GM18511 (cell line): Measurements from ENCODE around the gene IFNG.

ENCODE experiments used
- ATAC-seq: cut with Tn5 transposase; IDR thresholded peaks from one replicate; pipeline ENCODE4 v1.9.1; 2021; ENCODE audit warnings: mild to moderate bottlenecking, moderate library complexity; ENCODE audit not compliant: unreplicated experiment

IFNG gene

DNA sequence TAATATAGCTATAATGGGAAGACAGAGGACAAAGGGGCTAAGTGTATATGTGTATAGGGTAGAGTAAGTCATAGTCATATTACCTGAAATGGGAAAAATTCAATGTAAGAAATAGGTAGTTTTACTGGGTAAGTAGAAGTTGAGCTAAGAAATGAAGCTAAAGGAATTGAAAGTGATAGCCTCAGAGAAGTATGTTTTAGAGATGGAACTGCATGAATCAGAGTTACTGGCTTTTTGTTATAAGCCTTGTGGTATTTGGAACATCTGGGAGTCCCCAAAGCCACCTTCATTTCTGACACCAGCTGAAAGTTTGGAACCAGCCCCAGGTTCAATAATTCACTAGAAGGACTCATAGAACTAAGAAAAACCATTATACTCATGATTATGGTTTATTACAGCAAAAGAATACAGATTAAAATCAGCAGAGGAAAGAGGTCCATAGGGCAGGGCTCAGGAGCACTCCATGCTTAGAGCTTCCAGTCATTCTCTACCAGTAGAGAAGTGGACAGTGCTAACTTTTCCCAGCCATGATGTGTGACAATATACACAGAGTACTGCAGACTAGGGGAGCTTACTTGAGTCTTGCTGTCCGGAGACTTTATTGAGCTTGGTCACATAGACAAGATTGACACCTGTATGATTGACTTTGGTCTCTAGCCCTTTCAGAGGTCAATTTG is 9.8 kb upstream of the IFNG start:
- ATAC-seq, result no peak

DNA sequence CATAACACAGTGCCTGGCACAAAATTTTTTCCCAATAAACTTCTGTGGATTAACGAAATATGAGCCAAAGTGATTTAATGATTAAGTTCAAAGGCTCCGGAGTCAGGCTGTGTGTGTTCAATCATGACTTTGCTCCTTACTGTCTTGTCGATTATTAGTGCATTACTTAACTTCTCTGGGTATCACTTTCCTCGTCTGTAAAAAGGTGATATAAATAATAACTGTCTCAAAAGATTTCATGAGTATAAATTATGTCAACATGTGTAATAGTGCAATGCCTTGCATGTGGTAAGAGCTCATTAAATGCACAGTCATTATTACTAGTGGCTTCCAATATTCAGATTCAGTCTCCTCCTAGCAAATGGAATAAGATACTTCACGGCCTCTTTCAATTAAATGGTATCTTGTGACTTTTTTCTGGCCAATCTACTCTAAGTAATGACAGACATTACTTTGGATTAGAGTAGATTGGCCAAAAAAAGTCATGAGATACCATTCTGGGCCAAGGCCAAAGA is 6.8 kb upstream of the IFNG start:
- ATAC-seq, result no peak

DNA sequence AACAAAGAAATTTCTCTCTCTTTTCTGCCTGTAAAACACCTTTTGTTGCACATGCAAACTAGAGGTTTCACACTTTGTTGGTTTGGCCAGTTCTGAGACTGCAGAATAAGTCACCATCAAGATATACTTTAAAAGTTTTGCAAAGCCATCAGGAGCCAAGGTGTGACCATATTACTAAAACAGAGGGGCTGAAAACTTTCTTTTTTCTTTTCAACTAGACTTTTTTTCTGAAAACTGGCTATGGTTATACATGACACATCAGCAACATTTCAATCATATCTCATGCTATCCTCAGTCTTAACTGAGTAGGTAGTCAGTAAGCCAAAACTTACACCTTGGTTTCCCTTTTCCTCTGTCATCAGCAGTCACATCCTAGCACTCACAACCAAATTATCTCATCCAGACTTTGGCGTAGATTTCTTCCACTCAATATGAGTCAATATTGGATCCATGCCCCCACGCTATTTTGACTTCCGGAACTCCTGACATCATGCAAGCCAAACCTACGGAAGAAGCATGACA is 4.1 kb upstream of the IFNG start:
- ATAC-seq, result peak; percentile 79

DNA sequence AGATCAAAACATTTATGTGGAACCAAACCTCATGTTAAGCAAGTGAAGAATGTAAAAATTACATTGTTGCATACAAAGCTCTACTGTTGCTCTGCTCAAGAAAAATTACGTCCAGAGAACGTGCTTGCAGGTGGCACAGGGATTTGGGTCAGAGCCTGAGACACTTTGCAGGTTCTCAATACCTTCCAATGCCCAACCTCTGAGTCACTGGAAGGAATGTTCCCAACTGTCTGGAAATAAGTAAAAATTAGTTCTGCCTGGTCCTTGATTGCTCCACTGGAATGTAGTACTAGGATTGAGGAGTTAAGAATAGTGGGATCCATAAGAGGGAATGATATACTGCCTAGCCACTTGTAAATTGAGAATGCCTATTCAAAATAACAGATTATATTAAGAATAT is 2.8 kb upstream of the IFNG start:
- ATAC-seq, result no peak

DNA sequence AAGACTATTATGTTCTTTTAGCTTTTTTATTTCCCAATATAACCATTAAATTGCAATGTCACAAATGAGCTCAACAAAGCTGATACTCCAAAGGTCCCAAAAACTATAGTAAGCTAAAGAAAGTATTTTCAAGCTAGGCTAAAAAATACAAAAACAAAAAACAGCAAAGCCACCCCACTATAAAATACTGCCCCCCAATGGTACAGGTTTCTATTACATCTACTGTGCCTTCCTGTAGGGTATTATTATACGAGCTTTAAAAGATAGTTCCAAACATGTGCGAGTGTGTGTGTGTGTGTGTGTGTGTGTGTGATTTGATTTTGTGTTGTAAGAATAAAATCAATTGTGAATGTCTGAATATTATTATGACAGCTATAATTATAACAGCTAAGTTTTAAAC is 1.1 kb downstream of the IFNG start:
- no peak for ATAC-seq

DNA sequence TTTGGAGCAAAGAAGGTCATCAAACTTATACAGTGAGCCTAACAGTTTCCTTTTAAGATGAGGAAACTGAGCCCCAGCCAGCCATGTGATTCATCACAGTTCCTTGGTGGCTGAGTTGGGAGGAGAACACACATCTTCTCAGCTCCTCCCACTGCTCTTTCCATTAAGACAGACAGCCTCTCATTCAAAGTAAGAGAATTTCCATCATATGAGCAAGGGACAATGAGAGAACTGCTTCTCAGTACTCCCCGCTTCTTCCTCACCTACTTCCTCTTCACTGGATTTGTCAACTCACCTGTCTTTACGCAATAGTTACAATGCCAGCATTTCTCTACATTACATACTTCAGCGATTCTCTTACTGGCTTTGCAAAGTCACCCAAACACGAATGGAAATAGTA is 2.2 kb downstream of the IFNG start:
- no peak for ATAC-seq

DNA sequence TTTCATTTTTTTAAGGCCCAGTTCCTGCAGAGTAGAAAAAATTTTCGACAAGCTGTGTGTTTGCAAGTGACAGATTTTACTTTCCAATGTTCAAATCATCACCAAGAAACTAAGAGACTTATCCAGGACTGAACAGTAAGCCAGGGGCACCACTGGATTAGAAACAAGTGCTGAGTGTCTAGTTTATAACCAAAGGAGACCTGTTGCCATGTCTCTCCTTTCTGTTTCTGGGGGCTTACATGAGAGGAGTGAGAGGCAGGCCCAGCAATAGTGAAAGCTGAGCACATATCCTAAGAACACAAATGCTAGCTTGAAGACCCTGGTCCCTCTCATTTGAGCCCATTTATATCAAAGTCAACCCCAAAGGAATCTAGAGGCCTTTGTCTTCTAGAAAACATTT is 2.9 kb downstream of the IFNG start:
- ATAC-seq, result no peak

DNA sequence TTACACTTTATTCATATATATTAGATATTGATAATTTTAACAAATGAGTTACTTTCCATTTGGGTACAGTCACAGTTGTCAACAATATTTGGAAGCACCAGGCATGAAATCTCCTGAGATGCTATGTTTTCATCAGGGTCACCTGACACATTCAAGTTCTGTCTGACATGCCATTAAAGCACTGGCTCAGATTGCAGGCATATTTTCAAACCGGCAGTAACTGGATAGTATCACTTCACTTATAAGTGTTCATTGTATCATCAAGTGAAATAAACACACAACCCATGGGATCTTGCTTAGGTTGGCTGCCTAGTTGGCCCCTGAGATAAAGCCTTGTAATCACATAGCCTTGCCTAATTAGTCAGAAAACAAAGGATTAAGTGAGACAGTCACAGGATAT is 4.8 kb downstream of the IFNG start:
- no peak for ATAC-seq

DNA sequence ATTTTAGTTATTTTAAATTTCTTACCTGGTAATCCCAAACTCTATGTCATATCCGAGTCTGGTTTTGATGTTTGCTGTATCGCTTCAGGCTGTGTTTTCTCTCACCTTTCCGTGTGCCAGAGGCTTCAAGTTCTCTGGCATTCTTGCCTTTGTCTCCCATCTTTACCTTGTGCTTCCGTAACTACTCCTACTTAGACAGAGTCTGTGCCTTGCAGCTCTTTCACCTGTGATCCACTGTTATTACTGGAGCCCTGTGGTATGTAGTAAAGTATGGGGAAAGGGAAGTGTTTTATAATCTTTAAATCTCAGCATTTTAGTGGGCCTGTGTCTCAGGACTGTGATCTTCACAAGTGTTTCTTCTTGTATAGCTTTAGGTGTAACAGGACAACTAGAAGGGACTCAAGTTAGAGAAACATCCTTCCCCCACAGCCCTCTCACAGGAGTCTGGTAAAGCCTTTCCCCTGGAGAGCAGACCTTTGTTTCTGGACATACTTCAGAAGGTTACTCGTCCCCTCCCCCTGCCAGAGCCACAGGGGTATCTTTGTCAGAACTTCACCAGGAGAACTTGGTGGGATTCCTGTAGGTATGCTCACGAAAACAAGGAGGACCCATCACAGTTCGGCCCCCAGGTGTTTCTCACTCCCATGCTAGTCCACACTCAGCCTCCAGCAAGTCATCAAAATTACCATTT is 11.1 kb downstream of the IFNG start:
- ATAC-seq, result no peak

DNA sequence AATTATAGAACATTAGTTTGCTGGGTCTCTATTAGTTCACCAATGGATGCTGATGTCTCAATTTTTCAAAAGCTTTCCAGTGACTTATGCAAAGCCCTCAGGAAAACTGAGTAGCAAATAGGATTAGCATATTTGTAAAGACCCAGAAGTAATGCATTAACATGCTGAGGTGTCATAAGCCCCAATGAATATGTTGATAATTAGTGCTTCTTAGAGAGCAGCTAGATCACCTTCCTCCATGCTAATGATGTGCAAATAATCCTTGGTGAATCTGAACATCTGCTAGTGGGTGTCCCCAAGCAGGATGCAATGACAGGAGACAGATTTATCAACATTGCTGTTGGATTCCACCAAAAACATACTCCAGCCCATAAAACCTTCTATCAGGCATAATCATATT is 19.0 kb downstream of the IFNG start:
- ATAC-seq, result no peak

DNA sequence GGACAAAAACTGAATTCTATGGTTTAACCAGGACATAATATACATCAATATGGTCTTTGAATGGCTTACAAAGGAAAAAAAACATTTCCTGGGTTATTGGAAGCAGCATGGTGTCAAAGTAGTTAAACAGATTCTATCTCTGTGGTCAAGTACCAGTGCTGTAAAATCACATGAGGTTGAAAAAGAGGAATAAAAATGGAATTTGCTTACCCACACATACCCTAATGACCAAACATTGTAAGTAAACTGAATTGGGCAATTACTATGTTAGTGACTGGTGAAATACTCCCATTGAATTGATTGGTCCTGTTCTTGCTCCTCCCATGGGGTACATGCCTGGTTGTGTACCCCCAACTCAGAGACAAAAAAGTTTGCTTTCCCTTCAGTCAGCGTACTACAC is 19.6 kb downstream of the IFNG start:
- ATAC-seq, result no peak

DNA sequence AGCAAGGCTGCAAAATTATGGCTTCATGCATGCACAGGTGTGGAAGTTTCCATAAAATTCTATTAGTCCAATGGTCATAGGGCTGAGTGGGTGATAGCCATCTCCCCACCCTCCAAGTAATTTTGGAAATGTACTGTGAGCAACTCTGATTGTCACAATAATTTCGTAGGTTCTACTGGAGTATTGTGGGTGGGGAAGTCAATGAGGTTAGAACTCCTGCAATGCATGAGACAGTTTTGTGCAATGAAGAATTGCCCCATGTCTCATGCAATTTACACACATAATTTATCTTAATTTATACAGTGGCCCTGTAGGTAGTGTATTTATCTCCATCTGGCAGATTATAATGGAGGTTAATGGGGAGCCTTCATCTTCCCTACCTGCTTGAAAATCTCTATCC is 20.5 kb downstream of the IFNG start:
- no peak for ATAC-seq

DNA sequence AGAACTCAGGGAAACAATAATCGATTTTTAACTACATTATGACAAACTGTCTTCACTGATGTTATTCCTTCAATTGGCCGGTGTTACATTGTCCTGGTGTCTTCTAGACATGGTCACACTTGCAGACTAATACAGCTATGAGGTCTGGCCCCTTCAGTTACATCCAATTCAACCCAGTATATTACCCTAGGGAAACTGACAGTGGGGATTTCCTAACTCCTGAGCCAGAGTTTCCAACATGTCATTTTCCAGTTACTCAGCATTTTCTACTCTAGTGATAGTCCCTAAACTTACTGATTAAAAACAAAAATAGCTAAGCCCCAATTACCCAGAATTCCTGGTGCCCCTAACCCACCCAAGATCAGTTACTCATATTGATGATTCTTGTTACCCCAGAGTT is 21.1 kb downstream of the IFNG start:
- no peak for ATAC-seq

DNA sequence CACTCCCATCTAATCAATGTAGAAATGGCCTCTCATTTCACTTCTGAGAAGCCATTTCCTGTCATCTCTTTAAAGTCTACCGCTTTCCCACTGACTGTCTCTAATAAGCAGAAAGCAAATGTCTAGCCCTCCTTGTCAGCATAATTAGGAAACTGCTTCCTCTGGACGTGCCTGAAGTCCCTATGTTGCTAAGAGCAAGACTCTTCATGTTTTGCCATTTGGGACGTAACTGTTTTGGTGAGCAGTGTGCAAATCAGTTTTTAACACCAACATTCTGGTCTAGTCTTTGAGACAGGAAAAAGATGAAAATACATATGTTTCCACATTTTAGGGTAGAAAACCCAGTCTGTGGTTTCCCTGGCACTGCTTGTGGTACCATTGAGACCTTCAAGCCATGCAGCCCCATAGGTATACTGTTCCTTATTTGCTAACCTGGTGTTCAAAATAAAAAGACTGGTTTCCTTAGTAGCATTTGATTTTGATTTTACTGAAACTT is 22.2 kb downstream of the IFNG start:
- no peak for ATAC-seq

DNA sequence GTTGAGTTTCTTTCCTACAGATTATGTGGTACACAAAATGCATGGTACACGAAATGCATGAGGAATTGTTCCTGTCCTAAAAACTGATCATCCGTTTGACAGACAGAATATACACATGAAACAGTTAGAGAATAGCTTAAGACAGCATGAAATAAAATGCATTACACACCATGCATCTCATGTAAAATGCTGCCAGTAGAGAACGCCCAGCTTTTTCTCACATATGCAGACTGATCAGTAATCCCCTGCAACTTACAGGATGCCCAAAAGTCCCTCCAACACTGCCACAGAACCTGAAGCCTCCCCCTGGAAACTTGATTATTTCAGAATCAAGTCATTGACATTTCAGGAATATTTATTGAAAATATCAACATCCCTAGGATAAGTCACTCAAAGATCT is 24.0 kb downstream of the IFNG start:
- ATAC-seq, result no peak

DNA sequence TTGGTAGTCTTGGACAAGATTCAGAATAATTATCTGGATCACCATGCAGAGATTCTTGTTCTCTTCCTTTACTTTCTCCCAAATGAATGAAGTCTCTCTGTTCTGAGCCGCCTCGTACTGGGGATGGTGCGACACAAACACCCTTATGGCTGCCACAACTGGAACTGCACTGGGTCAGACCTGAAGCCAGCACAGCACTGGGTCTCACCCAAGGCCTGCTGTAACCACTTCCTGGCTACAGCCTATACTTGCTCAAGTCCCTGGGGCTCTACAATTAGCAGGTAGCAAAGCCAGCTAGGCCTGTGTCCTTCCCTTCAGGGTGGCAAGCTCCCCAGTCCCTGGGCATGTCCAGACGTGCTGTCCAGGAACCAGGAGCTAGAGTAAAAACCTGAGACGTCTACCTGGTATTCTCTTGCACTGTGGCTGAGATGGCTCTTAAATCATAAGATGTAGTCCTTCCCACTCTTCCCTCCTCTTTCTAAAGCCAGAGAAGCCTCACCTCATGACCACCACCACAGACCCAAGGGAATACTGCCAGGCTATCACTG is 27.6 kb downstream of the IFNG start:
- no peak for ATAC-seq

DNA sequence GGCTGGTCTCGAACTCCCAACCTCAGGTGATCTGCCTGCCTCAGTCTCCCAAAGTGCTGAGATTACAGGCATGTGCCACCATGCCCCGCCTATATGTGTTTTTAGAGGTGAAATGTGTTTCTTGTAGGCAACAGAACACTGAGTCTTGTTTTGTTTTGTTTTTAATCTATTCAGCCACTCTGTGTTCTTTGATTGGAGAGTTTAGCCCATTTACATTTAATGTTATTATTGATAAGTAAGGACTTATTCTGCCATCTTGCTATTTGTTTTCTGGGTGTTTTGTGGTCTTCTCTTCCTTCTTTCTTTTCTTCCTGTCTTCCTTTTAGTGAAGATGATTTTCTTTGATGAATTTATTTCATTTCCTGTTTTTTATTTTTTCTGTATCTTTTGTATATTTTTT is 29.6 kb downstream of the IFNG start:
- no peak for ATAC-seq

DNA sequence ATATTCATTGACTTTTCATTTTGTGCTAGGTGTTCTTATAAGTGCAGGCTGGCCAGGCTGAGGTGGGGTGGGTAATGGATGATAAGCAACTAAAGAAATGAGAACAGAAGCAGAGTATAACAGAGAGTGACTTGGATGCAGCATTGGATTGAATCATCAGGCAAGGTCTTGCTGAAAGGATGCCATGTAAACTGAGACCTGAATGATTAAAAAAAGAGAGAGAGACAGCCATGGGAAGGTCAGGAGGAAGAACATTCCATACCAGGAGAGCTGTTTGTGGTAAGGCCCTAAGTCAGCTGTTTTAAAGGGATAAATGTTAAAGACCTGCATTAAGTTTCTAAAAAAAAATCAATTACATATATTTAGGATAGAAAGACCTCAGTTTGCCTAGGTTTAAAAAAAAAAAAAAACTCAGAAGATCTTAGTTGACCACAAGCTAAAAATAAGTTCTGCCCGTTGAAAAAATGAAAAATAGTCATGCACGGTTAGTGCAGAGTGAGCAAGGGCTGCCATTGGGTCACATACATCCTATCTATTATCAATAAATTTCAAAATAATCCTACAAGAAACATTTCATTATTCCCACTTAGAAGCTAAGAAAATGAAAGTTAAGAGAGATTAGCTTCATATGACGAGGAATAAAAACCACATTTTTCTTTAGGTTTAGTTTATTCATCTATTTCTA is 37.2 kb downstream of the IFNG start:
- ATAC-seq, result no peak

DNA sequence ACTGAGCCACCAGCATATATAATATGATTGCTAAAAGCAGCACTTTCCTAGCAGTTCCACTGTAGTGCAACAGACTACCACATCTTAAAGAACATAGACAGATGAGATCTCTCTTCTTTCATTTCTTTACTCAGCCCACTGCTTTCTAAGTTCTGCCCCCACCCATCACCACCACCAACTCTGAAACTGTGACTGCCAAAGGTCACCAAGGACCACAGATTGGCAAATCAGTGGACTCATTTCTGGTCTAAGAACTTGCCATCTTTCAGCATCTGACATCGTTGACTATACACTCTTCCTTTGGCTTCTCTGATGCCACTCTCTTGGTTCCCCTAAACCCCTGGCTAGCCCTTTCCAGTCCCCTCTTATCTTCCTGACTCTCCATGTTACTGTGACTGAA is 38.4 kb downstream of the IFNG start:
- ATAC-seq, result no peak

DNA sequence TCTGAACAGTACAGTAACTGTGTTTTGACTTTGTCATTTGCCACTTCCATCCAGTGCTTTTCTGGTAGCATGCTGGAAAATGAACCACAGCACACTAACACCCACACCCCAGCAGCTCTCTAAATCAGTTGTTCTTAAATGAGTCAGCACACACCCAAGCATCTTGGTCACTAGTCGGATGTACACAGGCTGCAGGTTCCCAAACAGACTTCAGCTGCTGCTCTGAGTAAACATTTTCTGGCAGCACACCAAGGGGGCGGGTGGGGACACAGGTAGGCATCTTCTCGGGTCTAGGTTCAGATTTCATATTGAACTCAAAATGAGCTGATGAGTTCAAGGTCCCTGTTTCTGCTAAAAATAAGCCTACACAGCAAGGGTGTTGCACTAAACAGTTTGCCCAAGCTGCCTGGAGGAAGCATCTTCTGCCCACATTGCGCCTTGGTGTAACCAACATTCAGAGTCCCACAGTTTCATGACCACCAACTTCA is 39.8 kb downstream of the IFNG start:
- peak; percentile 96 for ATAC-seq

DNA sequence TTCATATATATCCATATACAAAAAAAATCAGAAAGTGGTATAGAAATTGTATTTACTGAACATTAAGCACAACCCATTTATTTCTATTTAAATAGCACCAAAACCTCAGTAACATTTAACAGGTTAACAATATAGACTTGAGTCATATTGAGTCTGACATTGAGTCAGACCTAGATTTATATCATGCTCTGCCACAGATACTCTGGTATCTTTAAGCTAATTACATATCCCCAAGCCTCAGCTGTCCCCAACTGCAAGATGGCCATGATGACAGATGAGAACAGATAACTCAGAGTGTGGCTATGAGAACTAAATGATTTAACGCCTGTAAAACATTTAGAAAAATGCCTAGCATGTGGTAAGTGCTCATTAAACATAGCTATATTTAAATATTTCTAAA is 40.3 kb downstream of the IFNG start:
- peak; percentile 69 for ATAC-seq
